Astrocyte of the spinal cord (primary cell): ENCODE results near the gene CASP7.
"Not testable (repeated sequence)": the region's sequence is repeated elsewhere in the genome, so short reads cannot be mapped to it uniquely, and the experiment has no call there.

Experiments used
- DNase-seq: peaks from one replicate; pipeline ENCODE4 v3.0.0; 2011; ENCODE audit warnings: low read depth, low spot score
- H3K4me3 ChIP-seq: 2 replicates; pipeline ENCODE4 v1.5.1; 2011; ENCODE audit warnings: low read depth, mild to moderate bottlenecking, low read length, moderate library complexity
- in situ Hi-C: cut with HindIII; loops from 2 replicates; pipeline ENCODE4 v1.10.0; 2017; ENCODE audit warnings: low sequenced_read_pairs
- TF ChIP-seq, protein P1 (sequence below): IDR thresholded peaks from 2 replicates; pipeline ENCODE4 v1.5.1; 2012; ENCODE audit warnings: low read depth, mild to moderate bottlenecking, low read length, inconsistent platforms

Gene CASP7

DNA sequence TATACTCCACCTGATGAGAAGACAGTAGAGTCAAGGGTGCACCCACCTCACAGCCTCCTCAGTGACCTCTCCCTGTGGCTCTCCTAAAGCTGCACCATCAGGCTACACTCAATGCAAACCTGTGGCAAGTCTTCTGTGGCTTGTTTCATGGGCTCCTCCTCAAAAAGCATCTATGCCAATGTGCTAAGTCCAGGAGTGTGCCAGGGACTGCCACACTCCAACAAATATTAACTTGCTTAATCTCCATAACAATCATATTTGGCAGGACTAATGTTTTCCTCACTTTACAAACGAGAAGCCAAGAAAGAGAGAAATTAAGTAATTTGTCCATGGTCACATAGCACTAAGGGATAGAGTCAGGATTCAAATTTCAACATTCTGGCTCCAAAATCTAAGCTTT lies 27.8 kb upstream of the CASP7 start:
- no peak overlapping the region for H3K4me3 ChIP-seq
- TF ChIP-seq, protein P1, sequence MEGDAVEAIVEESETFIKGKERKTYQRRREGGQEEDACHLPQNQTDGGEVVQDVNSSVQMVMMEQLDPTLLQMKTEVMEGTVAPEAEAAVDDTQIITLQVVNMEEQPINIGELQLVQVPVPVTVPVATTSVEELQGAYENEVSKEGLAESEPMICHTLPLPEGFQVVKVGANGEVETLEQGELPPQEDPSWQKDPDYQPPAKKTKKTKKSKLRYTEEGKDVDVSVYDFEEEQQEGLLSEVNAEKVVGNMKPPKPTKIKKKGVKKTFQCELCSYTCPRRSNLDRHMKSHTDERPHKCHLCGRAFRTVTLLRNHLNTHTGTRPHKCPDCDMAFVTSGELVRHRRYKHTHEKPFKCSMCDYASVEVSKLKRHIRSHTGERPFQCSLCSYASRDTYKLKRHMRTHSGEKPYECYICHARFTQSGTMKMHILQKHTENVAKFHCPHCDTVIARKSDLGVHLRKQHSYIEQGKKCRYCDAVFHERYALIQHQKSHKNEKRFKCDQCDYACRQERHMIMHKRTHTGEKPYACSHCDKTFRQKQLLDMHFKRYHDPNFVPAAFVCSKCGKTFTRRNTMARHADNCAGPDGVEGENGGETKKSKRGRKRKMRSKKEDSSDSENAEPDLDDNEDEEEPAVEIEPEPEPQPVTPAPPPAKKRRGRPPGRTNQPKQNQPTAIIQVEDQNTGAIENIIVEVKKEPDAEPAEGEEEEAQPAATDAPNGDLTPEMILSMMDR = no peak
- in situ Hi-C loops = no loop called here

DNA sequence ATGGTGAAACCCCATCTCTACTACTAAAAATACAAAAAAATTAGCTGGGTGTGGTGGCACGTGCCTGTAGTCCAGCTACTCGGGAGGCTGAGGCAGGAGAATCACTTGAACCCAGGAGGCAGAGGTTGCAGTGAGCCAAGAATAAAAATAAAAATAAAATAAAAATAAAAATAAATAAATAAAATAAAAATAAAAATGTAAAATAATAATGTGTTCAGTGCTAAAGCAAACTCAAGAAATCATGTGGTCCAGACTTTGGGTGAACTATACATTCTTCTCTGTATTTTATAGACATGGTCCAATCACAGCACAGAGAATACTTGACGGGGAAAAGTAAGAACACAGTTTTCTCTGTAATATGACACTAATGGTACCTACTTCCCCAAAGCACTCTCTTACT lies 27.3 kb upstream of the CASP7 start:
- H3K4me3 ChIP-seq, DNase-seq, in situ Hi-C loops: not testable (repeated sequence)

More for the DNA sequence above, 27.8 kb upstream of the CASP7 start:
- DNase-seq = no peak

DNA sequence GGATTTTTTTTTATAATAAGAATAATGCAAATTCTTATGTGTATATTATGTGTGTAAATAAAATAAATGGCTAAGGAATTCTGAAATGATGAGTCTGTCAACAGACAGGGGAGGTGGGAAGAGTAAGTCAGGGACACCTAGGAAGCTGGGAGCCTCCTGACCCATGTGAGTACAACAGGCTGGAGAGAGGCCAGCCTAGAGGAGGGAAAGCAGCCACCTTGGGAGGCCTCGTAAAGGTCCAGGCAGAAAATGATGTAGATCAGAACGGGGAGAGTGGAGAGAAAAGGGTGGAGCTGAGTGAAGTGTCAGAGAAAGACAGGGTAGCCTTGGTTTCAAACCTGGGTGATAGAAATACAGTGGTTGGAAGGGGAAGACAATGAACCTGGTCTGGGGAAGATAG lies 22.8 kb upstream of the CASP7 start:
- in situ Hi-C loops = no loop called here
- TF ChIP-seq, protein P1 = no peak
- H3K4me3 ChIP-seq = no peak overlapping the region
- no peak for DNase-seq

DNA sequence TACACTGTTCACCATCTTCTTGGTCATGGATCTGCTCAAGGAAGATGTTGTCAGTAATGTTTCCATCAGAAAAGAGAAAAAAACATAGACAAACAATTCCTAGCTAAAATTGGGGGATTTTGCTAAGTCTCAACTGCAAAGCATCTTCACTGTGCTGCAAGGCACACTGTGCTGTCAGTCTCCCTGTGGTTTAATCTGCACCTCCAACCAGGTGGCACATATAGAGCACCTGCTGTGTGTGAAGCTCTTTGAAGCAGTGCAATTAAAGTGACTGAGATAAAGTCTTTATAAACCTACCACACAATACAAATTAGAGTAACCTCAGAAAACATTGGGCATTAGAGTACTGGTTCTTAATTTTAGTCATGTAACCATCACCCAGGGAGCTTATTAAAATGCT lies 22.2 kb upstream of the CASP7 start:
- in situ Hi-C loops = no loop called here
- DNase-seq = no peak
- TF ChIP-seq, protein P1 = no peak
- H3K4me3 ChIP-seq = no peak overlapping the region

DNA sequence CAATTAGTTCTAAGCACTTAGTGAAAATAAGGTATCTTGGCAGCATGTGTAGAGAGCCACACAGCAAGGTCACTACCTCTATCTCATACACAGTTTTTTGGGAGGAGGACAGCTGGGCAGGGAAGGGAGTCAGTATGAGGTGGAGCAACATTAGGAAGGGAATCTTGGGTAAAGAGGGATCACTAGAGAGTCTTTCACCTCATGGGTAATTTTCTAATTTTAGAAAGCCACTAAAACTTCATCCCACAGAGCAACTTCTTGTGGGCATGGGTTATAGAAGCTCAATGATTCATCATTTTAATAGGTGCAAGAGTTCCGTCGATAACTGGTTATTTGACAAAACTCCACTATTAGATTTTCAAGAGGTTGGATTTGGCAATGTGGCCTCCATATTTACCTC lies 18.4 kb upstream of the CASP7 start:
- in situ Hi-C loops = no loop called here
- TF ChIP-seq, protein P1 = no peak
- no peak overlapping the region for H3K4me3 ChIP-seq
- no peak for DNase-seq

DNA sequence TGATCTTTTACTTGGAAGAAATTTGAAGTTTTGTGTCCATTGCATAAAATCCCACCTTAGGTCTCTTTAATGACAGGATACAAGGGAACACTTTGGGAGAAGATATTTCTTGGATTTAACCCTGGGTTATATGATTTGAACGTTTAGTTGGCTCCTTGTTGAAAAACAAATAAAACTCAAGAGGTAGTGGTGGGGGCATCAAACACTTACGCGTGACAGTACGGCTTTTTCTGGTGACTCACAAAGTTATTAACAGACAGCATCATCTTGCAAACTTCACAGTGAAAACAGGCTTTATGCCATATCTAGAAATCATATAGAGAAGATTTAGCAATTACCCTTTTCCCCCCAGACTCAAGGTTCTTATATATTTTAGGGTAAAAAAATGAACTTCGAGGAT lies 16.6 kb upstream of the CASP7 start:
- in situ Hi-C loops = no loop called here
- TF ChIP-seq, protein P1 = no peak

DNA sequence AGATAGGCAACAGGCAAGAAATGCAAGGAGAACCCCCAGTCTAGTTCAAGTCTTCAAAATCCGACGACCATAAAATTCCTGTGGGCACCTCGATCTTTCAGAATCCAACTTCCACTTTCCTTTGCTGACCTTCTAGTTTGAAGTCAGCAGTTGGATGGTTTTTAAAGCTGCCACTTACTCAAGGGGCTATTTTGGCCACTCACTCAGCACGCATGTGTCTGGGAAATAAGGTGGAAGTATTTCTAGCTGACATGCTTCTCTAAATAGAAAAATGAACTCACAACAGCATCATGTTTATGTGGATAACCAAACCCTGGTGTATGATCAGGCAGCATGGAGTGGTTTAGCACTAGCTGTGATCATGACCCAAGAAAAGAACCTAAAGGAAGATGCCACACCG lies 15.8 kb upstream of the CASP7 start, which contains the start of gene NRAP:
NRAP (minus strand) TSS at position 134 of the 400 bp plus-strand sequence. CDS start 159 bp downstream, outside the sequence.
- in situ Hi-C loops = no loop called here

More for the DNA sequence above, 16.6 kb upstream of the CASP7 start:
- no peak for DNase-seq
- H3K4me3 ChIP-seq = no peak overlapping the region

More for the DNA sequence above, 15.8 kb upstream of the CASP7 start, which contains the start of gene NRAP:
- no peak for DNase-seq
- no peak within 1 kb of the TSS for H3K4me3 ChIP-seq
- TF ChIP-seq, protein P1 = no peak
